Fibroblast of the aortic adventitia (primary cell): ENCODE results near the gene AMH. TPM values are rescaled to one million over a fixed set of nuclear protein-coding genes. Genes with fewer than 3 reads are reported as not detected.

Experiments used
- DNase-seq: peaks from one replicate; pipeline ENCODE4 v3.0.0-alpha.2; 2010; ENCODE audit warnings: low read depth
- H3K4me3 ChIP-seq: 2 replicates; pipeline ENCODE4 v1.5.1; 2011; ENCODE audit warnings: low read depth, mild to moderate bottlenecking, control low read depth, low read length, moderate library complexity
- CTCF ChIP-seq: IDR thresholded peaks from 2 replicates; pipeline ENCODE4 v1.5.1; 2011; ENCODE audit warnings: mild to moderate bottlenecking, low read length, control low read depth, inconsistent platforms; ENCODE audit not compliant: insufficient read depth
- total RNA-seq: library from RNA; depleted of rRNA; stranded (reverse); fragments of >200 nt; gene quantifications from 2 replicates; pipeline ENCODE4 v1.2.3, GENCODE V29; 2012; ENCODE audit warnings: low replicate concordance

AMH gene
- total RNA-seq, 1 donor, result 0.81 TPM

GRCh38 chr19:2249880-2250765 lies 1.0 kb downstream of the AMH start:
- DNase-seq, result no peak
- no peak for TF ChIP-seq CTCF
- no peak overlapping the region for H3K4me3 ChIP-seq

DNA sequence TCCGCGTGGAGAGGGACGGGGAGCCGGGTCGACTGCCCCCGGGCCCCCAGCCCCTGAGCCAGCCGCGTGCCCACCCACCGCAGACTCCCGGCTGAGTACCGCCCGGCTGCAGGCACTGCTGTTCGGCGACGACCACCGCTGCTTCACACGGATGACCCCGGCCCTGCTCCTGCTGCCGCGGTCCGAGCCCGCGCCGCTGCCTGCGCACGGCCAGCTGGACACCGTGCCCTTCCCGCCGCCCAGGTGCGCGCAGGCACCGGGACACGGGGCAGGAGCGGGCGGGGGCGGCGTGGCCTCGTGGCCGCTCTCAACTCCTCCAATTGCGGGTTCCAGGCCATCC lies 1.6 kb downstream of the AMH start:
- TF ChIP-seq CTCF, result no peak
- no peak for DNase-seq
- no peak overlapping the region for H3K4me3 ChIP-seq

DNA sequence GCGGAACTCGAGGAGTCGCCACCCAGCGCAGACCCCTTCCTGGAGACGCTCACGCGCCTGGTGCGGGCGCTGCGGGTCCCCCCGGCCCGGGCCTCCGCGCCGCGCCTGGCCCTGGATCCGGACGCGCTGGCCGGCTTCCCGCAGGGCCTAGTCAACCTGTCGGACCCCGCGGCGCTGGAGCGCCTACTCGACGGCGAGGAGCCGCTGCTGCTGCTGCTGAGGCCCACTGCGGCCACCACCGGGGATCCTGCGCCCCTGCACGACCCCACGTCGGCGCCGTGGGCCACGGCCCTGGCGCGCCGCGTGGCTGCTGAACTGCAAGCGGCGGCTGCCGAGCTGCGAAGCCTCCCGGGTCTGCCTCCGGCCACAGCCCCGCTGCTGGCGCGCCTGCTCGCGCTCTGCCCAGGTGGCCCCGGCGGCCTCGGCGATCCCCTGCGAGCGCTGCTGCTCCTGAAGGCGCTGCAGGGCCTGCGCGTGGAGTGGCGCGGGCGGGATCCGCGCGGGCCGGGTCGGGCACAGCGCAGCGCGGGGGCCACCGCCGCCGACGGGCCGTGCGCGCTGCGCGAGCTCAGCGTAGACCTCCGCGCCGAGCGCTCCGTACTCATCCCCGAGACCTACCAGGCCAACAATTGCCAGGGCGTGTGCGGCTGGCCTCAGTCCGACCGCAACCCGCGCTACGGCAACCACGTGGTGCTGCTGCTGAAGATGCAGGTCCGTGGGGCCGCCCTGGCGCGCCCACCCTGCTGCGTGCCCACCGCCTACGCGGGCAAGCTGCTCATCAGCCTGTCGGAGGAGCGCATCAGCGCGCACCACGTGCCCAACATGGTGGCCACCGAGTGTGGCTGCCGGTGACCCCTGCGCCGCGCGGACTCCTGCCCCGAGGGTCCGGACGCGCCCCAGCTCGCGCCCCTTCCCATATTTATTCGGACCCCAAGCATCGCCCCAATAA lies 2.3 kb downstream of the AMH start:
- H3K4me3 ChIP-seq, result no peak overlapping the region
- DNase-seq, result no peak
- TF ChIP-seq CTCF, result no peak

DNA sequence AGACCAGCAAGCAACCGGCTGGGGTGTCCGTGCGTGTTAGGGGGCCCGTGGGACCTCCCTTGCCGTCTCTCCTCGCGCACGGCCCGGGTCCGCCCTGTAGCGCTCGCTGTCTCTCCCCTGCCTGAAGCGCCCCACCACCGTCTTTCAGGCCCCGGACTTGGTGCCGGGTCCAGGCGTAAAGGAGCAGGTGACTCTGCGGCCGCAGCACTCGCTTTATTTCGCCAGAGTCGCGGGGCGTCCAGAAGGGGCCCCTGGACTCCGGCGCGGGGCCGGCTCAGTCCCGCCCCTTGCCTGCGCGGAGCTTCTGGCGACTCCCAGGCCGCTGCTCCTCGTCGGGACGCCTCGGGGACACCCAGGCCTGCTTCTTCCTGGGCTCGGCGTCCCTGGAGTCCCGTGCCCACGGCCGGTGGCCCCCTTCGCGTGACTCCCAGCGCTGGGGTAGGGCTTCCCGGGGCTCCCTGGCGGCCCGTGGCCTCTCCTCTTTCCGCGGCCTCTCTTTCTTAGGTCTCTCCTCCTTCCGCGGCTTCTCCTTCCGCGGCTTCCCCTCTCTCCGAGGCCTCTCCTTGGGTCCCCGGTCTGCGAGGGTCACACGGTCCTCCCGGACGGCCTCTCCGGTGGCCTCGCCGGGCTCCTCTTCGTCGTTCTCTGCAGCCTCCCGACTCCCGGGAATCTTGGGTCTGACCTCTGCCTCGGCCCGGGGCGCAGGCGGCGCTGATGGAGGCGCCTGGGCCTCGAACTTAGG lies 3.1 kb downstream of the AMH start:
- no peak overlapping the region for H3K4me3 ChIP-seq
- no peak for DNase-seq
- no peak for TF ChIP-seq CTCF

GRCh38 chr19:2252797-2253105 lies 3.6 kb downstream of the AMH start:
- DNase-seq, result no peak
- no peak for TF ChIP-seq CTCF
- H3K4me3 ChIP-seq, result no peak overlapping the region

DNA sequence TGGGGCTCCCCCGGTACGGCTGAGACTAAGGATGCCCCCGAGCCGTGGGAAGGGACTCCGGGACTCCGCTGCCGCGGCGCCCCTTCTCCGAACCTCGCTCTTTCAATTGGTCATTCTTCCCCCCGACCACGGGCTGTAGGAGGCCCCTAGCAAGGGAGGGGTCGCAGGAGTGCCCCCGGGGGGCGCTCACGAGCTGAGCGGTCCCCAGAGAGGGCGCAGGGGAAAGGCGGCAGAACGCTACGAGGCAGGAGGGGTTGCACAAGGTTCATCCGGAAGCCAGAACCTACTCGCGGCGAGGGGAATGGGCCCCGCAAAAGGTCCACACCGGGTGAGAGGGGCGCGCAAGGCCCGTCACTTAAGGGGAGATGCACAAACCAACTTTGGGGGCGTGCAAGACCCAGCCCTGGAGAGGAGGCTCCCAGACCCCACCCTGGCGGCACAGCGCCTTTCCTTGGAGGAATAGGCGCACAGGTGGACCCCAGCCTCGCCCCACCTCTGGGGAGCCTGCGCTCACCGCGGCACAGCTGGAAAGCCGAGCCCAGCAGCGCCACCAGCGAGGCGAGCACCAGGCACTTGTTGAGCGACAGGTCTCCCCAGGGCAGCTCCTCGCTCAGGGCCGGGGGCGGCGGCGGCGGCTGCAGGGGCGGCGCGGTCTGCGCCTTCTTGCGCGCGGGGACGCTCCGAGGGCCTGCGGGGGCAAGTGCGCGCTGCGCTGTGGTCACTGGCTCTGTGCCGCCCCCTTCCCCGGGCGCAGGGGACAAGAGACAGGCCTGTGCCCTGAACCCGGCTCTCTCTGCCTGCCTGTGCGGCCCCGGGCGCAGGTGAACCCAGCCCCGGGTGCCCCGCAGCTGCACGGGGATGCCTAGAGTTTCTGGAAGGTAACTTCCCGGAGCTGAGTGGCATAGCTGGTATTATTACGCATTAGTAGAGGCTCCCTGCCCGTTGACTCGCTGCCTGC lies 4.3 kb downstream of the AMH start:
- H3K4me3 ChIP-seq, result no peak overlapping the region
- peak; percentile 16 for TF ChIP-seq CTCF
- DNase-seq, result no peak
